GM21529 (cell line): ENCODE measurements around the gene KAZN.

Source experiments
- ATAC-seq: cut with Tn5 transposase; IDR thresholded peaks from one replicate; pipeline ENCODE4 v1.9.1; 2021; ENCODE audit not compliant: unreplicated experiment

The KAZN gene

GRCh38 chr1:14763977-14764376, 165.5 kb downstream of the KAZN start:
- no peak for ATAC-seq

- no peak for ATAC-seq
Observed at GRCh38 chr1:14765773-14766172, 167.3 kb downstream of the KAZN start.

GRCh38 chr1:14767075-14767474, 168.6 kb downstream of the KAZN start:
- ATAC-seq: no peak

GRCh38 chr1:14768582-14769304, 170.3 kb downstream of the KAZN start:
- no peak for ATAC-seq

- no peak for ATAC-seq
Observed at GRCh38 chr1:14769486-14770274, 171.2 kb downstream of the KAZN start.

GRCh38 chr1:14773396-14774025, 175.0 kb downstream of the KAZN start:
- ATAC-seq: no peak

- ATAC-seq: no peak
Observed at GRCh38 chr1:14774225-14774624, 175.7 kb downstream of the KAZN start.

GRCh38 chr1:14774988-14775387, 176.5 kb downstream of the KAZN start:
- no peak for ATAC-seq

GRCh38 chr1:14775434-14775833, 176.9 kb downstream of the KAZN start:
- no peak for ATAC-seq

GRCh38 chr1:14777516-14778506, 179.3 kb downstream of the KAZN start:
- no peak for ATAC-seq

GRCh38 chr1:14778541-14778897, 180.0 kb downstream of the KAZN start:
- ATAC-seq: no peak

GRCh38 chr1:14778898-14779865, 180.7 kb downstream of the KAZN start:
- no peak for ATAC-seq

- ATAC-seq: no peak
Observed at GRCh38 chr1:14780271-14780670, 181.8 kb downstream of the KAZN start.

- no peak for ATAC-seq
Observed at GRCh38 chr1:14781811-14782210, 183.3 kb downstream of the KAZN start.

GRCh38 chr1:14782741-14783591, 184.5 kb downstream of the KAZN start:
- ATAC-seq: no peak

GRCh38 chr1:14783592-14783886, 185.1 kb downstream of the KAZN start:
- ATAC-seq: no peak

- no peak for ATAC-seq
Observed at GRCh38 chr1:14784790-14785773, 186.6 kb downstream of the KAZN start.
